ENCODE results near the gene DLGAP1.

DLGAP1 gene

DNA sequence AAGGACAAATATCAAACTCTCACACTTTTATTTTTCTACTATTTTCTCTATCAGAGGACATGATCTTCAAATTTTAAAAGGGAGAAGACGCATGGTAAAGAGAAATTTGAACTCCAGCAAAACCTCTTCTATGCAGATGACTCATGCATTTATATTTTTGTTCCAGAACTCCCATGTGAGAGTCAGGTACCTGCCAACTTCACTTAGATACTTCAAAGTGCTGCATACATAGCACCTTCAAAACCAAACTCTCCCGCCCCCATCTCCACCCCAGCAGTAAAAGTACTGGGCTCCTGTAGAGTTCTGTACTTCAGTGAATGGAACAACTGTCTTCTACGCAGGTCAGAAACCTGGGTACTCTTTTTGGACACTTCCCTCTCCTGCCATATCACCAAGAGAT lies 606.8 kb downstream of the DLGAP1 start:
- no peak for DNase-seq

GRCh38 chr18:3845161-3845560 lies 609.9 kb downstream of the DLGAP1 start:
- no peak for DNase-seq

GRCh38 chr18:3842844-3843243 lies 612.3 kb downstream of the DLGAP1 start:
- no peak for DNase-seq

GRCh38 chr18:3840766-3841165 lies 614.3 kb downstream of the DLGAP1 start:
- no peak for DNase-seq

- DNase-seq: no peak
Measured at GRCh38 chr18:3839581-3839981, 615.5 kb downstream of the DLGAP1 start.

GRCh38 chr18:3836483-3837335 lies 618.4 kb downstream of the DLGAP1 start:
- DNase-seq: no peak

GRCh38 chr18:3832025-3832638 lies 623.0 kb downstream of the DLGAP1 start:
- DNase-seq: no peak

DNA sequence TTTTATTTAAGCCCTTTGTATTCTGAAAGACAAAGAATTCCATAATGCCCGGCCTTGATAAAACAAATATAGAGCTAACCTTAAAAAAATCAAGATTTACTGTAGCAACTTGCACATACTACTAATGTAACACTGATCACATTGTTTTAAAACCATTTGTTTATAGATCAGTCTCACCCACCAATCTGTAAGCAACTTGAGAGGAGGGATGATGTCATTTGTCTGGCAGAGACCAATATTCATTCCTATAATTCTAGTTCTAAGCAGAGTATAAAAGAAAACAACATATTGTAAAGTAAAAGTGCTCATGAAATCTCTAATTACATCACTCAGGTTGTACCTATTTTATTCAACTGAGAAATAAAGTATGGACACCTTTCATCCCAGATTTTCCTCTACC lies 624.5 kb downstream of the DLGAP1 start:
- no peak for DNase-seq

DNA sequence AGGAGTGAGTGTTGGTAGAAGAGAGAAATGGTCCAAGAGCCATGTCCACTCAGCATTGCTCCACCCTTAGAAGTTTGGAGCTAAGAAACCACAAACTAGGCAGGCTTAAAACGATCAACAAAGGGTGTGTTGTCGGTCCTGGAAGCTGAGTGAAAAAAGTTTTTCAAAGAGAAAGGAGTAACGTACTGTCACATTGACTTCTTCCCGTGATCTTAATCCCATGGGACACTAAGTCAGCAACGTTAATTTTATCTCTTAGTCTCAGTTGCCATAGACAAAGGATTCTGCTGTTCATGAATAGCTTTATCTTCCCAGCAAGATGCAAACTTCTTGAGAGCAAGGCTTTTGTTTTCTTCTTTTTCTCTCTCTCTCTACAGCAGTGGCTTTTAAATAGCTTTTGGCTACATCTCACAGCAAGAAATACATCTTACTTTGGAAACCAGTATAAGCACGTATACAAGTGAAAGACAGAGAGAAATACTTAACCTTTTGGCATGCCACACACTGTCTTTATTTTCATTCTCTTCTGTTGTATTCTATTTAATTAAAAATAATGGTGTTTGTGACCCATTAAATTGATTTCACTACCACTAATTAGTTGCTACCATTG lies 627.8 kb downstream of the DLGAP1 start:
- no peak for DNase-seq

GRCh38 chr18:3826021-3826420 lies 629.1 kb downstream of the DLGAP1 start:
- no peak for DNase-seq

DNA sequence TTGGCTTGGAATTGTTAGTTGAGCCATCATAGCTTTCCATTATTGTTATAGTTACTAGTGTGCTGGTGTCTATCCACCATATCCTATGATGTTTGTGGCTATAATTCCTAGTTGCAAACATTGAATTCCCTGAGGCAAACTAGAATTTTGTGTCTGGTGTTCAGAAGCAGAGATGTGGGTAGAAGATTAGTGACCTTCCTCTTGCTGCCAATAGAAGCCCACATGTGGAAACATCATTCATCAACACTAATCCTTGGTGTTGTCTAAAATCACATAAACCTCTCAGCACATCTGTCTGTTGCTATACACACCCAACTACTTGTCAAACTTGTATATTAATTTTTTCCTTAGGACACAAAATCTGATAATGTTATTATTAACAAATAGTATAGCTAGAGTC lies 631.0 kb downstream of the DLGAP1 start:
- no peak for DNase-seq

DNA sequence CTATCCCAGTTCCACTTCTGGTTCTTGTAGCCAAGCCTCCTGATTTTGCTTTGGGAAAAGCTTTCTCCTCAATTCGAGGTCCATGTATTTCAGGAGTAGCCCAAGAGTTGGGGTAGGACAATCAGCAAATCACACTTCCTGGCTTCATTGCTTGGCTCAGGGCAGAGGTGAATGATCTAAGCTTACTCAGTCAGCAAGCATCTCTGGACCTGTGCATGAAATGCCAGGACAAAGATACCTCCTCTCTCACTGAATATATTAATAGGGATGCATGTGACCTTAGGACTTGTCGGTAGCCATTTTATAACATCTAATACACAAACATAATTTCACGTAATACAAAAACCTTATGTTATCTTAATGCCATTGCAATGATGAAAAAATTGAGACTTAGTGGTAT lies 632.0 kb downstream of the DLGAP1 start:
- no peak for DNase-seq

DNA sequence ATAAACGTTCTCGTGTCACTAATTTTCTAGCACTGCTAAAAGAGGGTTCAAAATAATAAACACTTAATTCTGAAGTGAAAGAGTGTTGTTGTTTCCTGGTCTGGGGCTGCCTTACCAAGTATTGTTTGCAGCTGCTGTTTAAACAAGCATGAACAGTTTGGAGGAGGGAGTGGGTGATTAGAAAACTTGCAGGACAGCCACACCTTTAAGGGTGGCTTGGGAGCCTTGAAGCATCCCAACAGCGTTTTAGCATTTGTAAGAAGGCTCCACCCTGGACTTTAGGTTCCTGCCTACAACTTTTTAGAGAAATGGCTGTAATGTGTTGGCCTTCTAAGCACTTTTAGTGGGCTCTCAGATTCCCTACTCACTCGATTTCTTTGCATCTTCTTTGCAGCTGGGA lies 633.6 kb downstream of the DLGAP1 start:
- no peak for DNase-seq

DNA sequence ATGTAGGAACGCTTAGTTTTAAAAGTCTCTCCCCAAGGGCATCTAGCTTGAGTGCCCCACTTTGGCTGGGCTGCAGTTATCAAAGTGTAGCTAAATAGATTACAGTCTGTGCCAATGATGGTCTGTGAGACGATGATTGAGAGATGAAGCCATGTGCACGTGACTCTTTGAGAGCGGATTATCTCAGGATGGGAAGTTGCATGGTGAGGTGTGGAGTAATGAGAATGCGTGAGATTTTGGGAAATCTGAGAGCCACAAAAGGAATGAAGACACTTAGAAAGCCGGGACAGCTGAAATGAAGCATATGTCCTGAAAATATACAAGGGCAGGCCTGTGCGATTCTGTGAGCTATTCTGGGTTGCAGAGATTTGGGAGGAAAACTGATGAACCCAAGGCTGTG lies 635.1 kb downstream of the DLGAP1 start:
- no peak for DNase-seq

GRCh38 chr18:3816610-3817363 lies 638.3 kb downstream of the DLGAP1 start:
- DNase-seq: peak; percentile 82

- no peak for DNase-seq
Measured at GRCh38 chr18:3815991-3816390, 639.1 kb downstream of the DLGAP1 start.

DNA sequence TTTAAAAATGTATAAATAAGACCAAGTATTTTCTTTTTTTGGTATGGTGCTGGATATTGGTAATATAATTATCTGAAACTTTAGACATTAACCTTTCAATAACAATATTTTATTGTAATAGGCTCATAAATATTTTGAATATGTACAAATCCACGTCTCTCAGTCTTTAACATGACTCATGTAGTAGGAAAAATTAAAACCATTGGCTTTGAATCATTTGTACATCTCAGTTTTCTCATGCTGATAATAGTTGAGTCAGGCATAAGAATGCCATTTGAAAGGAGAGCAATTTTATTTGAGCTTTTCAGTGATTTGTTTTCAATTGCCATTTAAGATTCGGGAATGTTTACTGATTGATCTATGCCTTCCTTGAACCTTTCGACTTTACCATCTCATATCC lies 640.3 kb downstream of the DLGAP1 start:
- peak; percentile 12 for DNase-seq

DNA sequence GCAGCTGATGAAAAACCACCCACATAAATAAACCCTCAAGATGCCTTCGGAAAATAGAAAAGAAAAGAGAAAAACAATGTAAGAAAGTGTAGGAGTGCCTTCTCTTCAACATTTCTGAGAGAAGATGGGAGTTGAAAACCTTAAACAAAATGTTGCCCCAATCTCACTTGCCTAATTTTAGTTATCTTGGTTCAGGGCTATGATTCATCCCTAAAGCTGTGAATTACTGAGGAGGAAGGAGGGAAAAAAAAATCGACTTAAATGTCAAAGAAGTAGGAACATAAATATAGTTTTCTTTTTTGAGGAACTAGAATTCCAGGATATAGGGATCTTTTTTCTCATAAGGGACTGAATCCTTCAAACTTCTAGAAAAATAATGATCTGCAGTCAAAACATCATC lies 644.8 kb downstream of the DLGAP1 start:
- peak; percentile 55 for DNase-seq

DNA sequence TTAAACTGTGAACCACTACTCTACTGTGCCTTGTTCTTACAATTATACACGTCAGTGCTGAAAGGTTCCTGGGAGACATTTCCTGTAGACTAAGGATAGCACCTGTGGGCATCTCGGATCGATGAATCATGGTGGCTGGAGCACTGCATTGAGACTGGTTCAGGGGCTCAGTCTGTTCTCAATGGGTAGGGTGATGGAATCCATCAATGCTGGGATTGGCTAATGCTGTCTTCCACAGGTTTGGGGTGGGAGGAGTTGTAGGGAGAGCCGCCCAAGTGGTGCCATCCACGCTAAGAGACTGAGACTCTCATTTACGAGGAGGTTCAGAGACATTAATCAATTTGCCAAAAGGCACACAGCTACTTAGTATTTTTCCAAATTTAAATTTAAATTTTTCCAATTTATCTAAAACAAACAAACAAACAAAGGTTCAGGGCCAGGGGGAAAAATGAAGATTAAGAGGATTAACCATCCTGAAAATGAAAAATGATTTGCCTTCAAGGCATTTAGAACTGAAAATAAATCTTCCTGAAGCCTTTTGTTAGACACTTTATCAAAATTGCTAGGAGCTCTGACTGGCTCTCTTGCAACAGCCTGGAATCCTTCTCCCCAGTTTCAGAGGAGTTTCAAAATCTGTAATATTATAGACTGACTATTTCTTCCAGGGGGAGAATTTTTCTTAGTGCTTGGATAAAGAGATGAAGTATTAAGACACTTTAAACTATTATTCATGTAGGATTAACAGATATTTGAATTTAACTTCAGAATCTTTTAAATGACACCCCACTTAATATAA lies 645.9 kb downstream of the DLGAP1 start:
- DNase-seq: peak; percentile 51

- DNase-seq: no peak
Measured at GRCh38 chr18:3806656-3807055, 648.5 kb downstream of the DLGAP1 start.

DNA sequence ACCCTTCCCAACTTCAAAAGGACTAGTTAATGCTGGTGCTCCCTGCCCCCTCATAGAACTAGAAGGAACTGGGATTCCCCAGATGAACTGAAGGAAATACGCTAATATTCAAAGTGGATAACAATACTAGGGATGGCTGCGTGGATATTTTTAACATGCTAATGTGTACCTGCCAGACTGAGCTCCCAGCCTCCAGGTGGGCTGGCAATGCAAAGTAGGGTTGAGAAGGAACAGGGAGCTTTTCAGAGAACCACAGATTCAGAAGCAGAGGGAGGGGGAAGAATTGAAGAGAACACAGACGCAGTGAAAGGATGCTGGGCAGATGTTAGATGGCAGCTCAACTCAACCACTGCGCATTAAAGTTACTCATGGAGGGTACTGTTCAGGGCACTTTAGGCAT lies 650.8 kb downstream of the DLGAP1 start:
- no peak for DNase-seq

- DNase-seq: no peak
Measured at GRCh38 chr18:3803350-3803749, 651.8 kb downstream of the DLGAP1 start.

GRCh38 chr18:3799515-3799914 lies 655.6 kb downstream of the DLGAP1 start:
- DNase-seq: no peak

Data from NCI-H226 (cell line).